ENCODE results near the gene RAPGEF2.
"Not testable (repeated sequence)": the region's sequence is repeated elsewhere in the genome, so short reads cannot be mapped to it uniquely, and the experiment has no call there.

The RAPGEF2 gene

GRCh38 chr4:159102622-159103383 is at the start of gene RAPGEF2:
Gene RAPGEF2 (plus strand): TSS chr4:159103079. CDS start chr4:159104163, 1,084 bp downstream.
- WGBS (ENCODE audit: insufficient coverage, insufficient read length) = no CpG with 5 or more reads among the region's 100 CpGs
- Histone ChIP-seq H3K36me3 (ENCODE audit: control insufficient read depth, insufficient read depth, low read length) (no peaks in the 10 kb centered on the region), H3K27me3 (ENCODE audit: control insufficient read depth, insufficient read depth, low read length) (no peaks in the 10 kb centered on the region; the same call in 1 of the 2 replicates), H3K4me1 (ENCODE audit: control insufficient read depth, insufficient read depth, low read length) (no peaks in the 10 kb centered on the region), H3K9me3 (ENCODE audit: control insufficient read depth, insufficient read depth, low read length) (no peaks in the 10 kb centered on the region), H3K27ac (ENCODE audit: low read length) (no peak within 1 kb of the TSS), H3K4me3 (ENCODE audit: low read length) (peak within 1 kb of the TSS; percentile 64)
- DNase-seq (ENCODE audit: low read depth, low spot score) = peak; percentile 75

GRCh38 chr4:159055833-159056232 is 47.0 kb upstream of the RAPGEF2 start:
- Histone ChIP-seq H3K36me3 (ENCODE audit: control insufficient read depth, insufficient read depth, low read length) (no peaks in the 10 kb centered on the region), H3K27ac (ENCODE audit: low read length) (no peak overlapping the region), H3K4me1 (ENCODE audit: control insufficient read depth, insufficient read depth, low read length) (peaks cover 2% of the 10 kb centered on the region; the same call in 1 of the 2 replicates), H3K9me3 (ENCODE audit: control insufficient read depth, insufficient read depth, low read length) (no peaks in the 10 kb centered on the region), H3K4me3 (ENCODE audit: low read length) (no peak overlapping the region), H3K27me3 (ENCODE audit: control insufficient read depth, insufficient read depth, low read length) (no peaks in the 10 kb centered on the region)
- no CpG with 5 or more reads among the region's 2 CpGs for WGBS (ENCODE audit: insufficient coverage, insufficient read length)
- no peak for DNase-seq (ENCODE audit: low read depth, low spot score)

- no CpG with 5 or more reads among the region's 3 CpGs for WGBS (ENCODE audit: insufficient coverage, insufficient read length)
- H3K4me3 ChIP-seq (ENCODE audit: low read length) = no peak overlapping the region
- no peak overlapping the region for H3K27ac ChIP-seq (ENCODE audit: low read length)
- DNase-seq (ENCODE audit: low read depth, low spot score) = no peak
- H3K36me3 ChIP-seq (ENCODE audit: control insufficient read depth, insufficient read depth, low read length) = no peaks in the 10 kb centered on the region
- H3K9me3 ChIP-seq (ENCODE audit: control insufficient read depth, insufficient read depth, low read length) = no peaks in the 10 kb centered on the region
- H3K27me3 ChIP-seq (ENCODE audit: control insufficient read depth, insufficient read depth, low read length) = no peaks in the 10 kb centered on the region
- no peaks in the 10 kb centered on the region; the same call in 1 of the 2 replicates for H3K4me1 ChIP-seq (ENCODE audit: control insufficient read depth, insufficient read depth, low read length)
Measured at GRCh38 chr4:159060161-159060560, 42.7 kb upstream of the RAPGEF2 start.

GRCh38 chr4:159062381-159062780 is 40.5 kb upstream of the RAPGEF2 start:
- DNase-seq (ENCODE audit: low read depth, low spot score) = no peak
- no peaks in the 10 kb centered on the region for H3K27me3 ChIP-seq (ENCODE audit: control insufficient read depth, insufficient read depth, low read length)
- no peaks in the 10 kb centered on the region for H3K9me3 ChIP-seq (ENCODE audit: control insufficient read depth, insufficient read depth, low read length)
- no peaks in the 10 kb centered on the region; the same call in 1 of the 2 replicates for H3K4me1 ChIP-seq (ENCODE audit: control insufficient read depth, insufficient read depth, low read length)
- WGBS (ENCODE audit: insufficient coverage, insufficient read length) = no CpG with 5 or more reads among the region's 2 CpGs
- no peak overlapping the region for H3K4me3 ChIP-seq (ENCODE audit: low read length)
- H3K36me3 ChIP-seq (ENCODE audit: control insufficient read depth, insufficient read depth, low read length) = no peaks in the 10 kb centered on the region
- H3K27ac ChIP-seq (ENCODE audit: low read length) = no peak overlapping the region

GRCh38 chr4:159065513-159066240 is 37.2 kb upstream of the RAPGEF2 start:
- no CpG with 5 or more reads among the region's 3 CpGs for WGBS (ENCODE audit: insufficient coverage, insufficient read length)
- no peaks in the 10 kb centered on the region for H3K36me3 ChIP-seq (ENCODE audit: control insufficient read depth, insufficient read depth, low read length)
- H3K9me3 ChIP-seq (ENCODE audit: control insufficient read depth, insufficient read depth, low read length) = no peaks in the 10 kb centered on the region
- no peak overlapping the region for H3K27ac ChIP-seq (ENCODE audit: low read length)
- no peaks in the 10 kb centered on the region for H3K27me3 ChIP-seq (ENCODE audit: control insufficient read depth, insufficient read depth, low read length)
- no peak for DNase-seq (ENCODE audit: low read depth, low spot score)
- H3K4me3 ChIP-seq (ENCODE audit: low read length) = no peak overlapping the region
- no peaks in the 10 kb centered on the region; the same call in 1 of the 2 replicates for H3K4me1 ChIP-seq (ENCODE audit: control insufficient read depth, insufficient read depth, low read length)

- H3K9me3 ChIP-seq (ENCODE audit: control insufficient read depth, insufficient read depth, low read length); DNase-seq (ENCODE audit: low read depth, low spot score); H3K4me1 ChIP-seq (ENCODE audit: control insufficient read depth, insufficient read depth, low read length); H3K4me3 ChIP-seq (ENCODE audit: low read length); H3K27me3 ChIP-seq (ENCODE audit: control insufficient read depth, insufficient read depth, low read length); H3K36me3 ChIP-seq (ENCODE audit: control insufficient read depth, insufficient read depth, low read length); H3K27ac ChIP-seq (ENCODE audit: low read length): not testable (repeated sequence)
- WGBS (ENCODE audit: insufficient coverage, insufficient read length) = no CpG with 5 or more reads among the region's 5 CpGs
Measured at GRCh38 chr4:159068139-159068538, 34.7 kb upstream of the RAPGEF2 start.

- no peak overlapping the region for H3K27ac ChIP-seq (ENCODE audit: low read length)
- H3K27me3 ChIP-seq (ENCODE audit: control insufficient read depth, insufficient read depth, low read length) = no peaks in the 10 kb centered on the region
- H3K36me3 ChIP-seq (ENCODE audit: control insufficient read depth, insufficient read depth, low read length) = no peaks in the 10 kb centered on the region
- no peaks in the 10 kb centered on the region for H3K9me3 ChIP-seq (ENCODE audit: control insufficient read depth, insufficient read depth, low read length)
- WGBS (ENCODE audit: insufficient coverage, insufficient read length) = no CpG with 5 or more reads among the region's 3 CpGs
- DNase-seq (ENCODE audit: low read depth, low spot score) = no peak
- H3K4me1 ChIP-seq (ENCODE audit: control insufficient read depth, insufficient read depth, low read length) = peaks cover 1% of the 10 kb centered on the region; the same call in 1 of the 2 replicates
- H3K4me3 ChIP-seq (ENCODE audit: low read length) = no peak overlapping the region
Measured at GRCh38 chr4:159069922-159070321, 33.0 kb upstream of the RAPGEF2 start.

GRCh38 chr4:159070742-159071141 is 32.1 kb upstream of the RAPGEF2 start:
- Histone ChIP-seq H3K27me3 (ENCODE audit: control insufficient read depth, insufficient read depth, low read length) (no peaks in the 10 kb centered on the region), H3K27ac (ENCODE audit: low read length) (no peak overlapping the region), H3K9me3 (ENCODE audit: control insufficient read depth, insufficient read depth, low read length) (no peaks in the 10 kb centered on the region), H3K4me1 (ENCODE audit: control insufficient read depth, insufficient read depth, low read length) (peaks cover 1% of the 10 kb centered on the region; the same call in 1 of the 2 replicates), H3K36me3 (ENCODE audit: control insufficient read depth, insufficient read depth, low read length) (no peaks in the 10 kb centered on the region), H3K4me3 (ENCODE audit: low read length) (no peak overlapping the region)
- WGBS (ENCODE audit: insufficient coverage, insufficient read length) = no CpG with 5 or more reads among the region's 4 CpGs
- no peak for DNase-seq (ENCODE audit: low read depth, low spot score)

- Histone ChIP-seq H3K4me1 (ENCODE audit: control insufficient read depth, insufficient read depth, low read length) (peaks cover 1% of the 10 kb centered on the region; the same call in 1 of the 2 replicates), H3K4me3 (ENCODE audit: low read length) (no peak overlapping the region), H3K27me3 (ENCODE audit: control insufficient read depth, insufficient read depth, low read length) (no peaks in the 10 kb centered on the region), H3K27ac (ENCODE audit: low read length) (no peak overlapping the region), H3K9me3 (ENCODE audit: control insufficient read depth, insufficient read depth, low read length) (no peaks in the 10 kb centered on the region), H3K36me3 (ENCODE audit: control insufficient read depth, insufficient read depth, low read length) (no peaks in the 10 kb centered on the region)
- no peak for DNase-seq (ENCODE audit: low read depth, low spot score)
- WGBS (ENCODE audit: insufficient coverage, insufficient read length) = no CpG with 5 or more reads among the region's 1 CpG
Measured at GRCh38 chr4:159071178-159071968, 31.5 kb upstream of the RAPGEF2 start.

Measured in iPS DF 6.9 (cell line).